Fibroblast of mammary gland (primary cell): Measurements from ENCODE around the gene RGS6.

Experiments used
- DNase-seq: peaks from one replicate; pipeline ENCODE4 v3.0.0-alpha.2; 2010; ENCODE audit warnings: low read depth
- H3K4me3 ChIP-seq: 2 replicates; pipeline ENCODE4 v1.5.1; 2011; ENCODE audit warnings: low read depth, mild to moderate bottlenecking, low read length, moderate library complexity; ENCODE audit not compliant: control insufficient read depth
- CTCF ChIP-seq: conservative IDR thresholded peaks from 2 replicates; pipeline ENCODE4 v1.5.1; 2011; ENCODE audit warnings: low read depth, low read length, inconsistent platforms; ENCODE audit not compliant: control insufficient read depth, insufficient read depth

RGS6 gene

DNA sequence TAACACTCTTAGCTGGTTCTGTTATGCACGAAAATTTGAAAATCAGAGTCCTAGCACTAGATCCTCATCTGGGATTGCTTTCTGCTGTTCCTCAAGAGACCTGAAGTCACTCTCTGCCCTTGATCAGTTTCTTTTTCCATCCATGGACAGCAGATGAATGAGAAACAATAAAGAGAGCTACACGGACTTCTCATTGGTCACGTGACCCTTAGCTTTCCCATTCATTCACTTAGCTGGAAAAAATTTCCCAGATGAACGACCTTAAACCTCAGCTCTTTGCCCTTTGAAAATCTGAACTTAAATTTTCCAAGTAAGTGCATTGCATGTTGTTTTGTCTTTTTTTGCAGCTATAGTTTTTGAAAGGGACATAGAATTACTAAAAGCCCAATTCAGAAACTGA is 27.2 kb upstream of the RGS6 start:
- TF ChIP-seq CTCF: no peak
- no peak overlapping the region for H3K4me3 ChIP-seq
- DNase-seq: no peak

DNA sequence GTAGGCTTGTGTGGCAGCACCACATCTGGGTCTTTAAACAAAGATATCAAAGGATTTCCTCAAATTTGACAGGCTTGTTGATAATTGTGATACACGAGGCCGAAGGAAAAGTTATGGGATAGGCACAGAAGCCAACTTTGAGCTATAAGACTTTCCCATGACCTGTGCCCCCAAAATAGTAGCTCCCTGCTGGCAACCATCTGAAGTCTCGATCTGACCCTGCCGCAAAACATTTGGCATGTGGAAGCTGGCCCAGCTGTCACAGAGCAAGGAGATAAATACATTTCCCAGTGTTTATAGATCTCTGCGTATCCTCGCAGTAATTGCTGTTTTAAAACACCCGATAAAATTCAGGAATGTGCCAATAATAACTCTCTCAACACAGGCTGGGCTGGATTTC is 26.4 kb upstream of the RGS6 start:
- no peak for TF ChIP-seq CTCF
- DNase-seq: no peak
- no peak overlapping the region for H3K4me3 ChIP-seq

GRCh38 chr14:71907793-71908515 is 24.3 kb upstream of the RGS6 start:
- no peak overlapping the region for H3K4me3 ChIP-seq
- no peak for DNase-seq
- TF ChIP-seq CTCF: no peak

- no peak for DNase-seq
- no peak for TF ChIP-seq CTCF
- H3K4me3 ChIP-seq: no peak overlapping the region
Measured at GRCh38 chr14:71911669-71912068, 20.6 kb upstream of the RGS6 start.

- no peak for DNase-seq
- no peak for TF ChIP-seq CTCF
- H3K4me3 ChIP-seq: no peak overlapping the region
Measured at GRCh38 chr14:71913342-71913741, 18.9 kb upstream of the RGS6 start.

GRCh38 chr14:71918955-71919354 is 13.3 kb upstream of the RGS6 start:
- TF ChIP-seq CTCF: no peak
- no peak overlapping the region for H3K4me3 ChIP-seq
- DNase-seq: no peak

- no peak for DNase-seq
- H3K4me3 ChIP-seq: no peak overlapping the region
- TF ChIP-seq CTCF: no peak
Measured at GRCh38 chr14:71923513-71923912, 8.7 kb upstream of the RGS6 start.
